ENCODE results near the gene CAPNS2.

CAPNS2 gene

DNA sequence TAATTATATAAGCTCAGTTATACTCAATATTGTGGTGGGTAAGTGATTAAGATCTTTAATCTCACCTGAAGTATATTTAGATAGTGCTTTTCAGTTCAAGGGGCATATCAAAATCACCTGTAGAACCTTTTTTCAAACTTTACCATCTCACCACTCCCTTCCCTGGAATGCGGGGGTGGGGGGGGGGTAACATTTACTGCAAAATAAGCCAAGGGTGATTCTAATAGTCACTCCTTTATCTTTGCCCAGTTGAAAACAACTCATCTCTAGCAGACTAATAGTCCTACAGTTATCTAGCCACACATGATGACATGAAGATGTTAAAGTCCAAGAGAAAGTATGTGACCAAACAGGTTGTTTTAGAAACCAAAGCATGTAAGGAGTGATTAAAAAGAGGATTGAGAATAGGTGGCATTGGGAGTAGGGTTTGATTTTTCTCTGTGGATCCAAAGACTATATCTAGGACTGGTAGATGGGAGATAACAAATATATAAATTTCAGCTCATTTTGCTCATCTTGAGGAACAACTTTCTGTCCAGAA is 36.1 kb upstream of the CAPNS2 start:
- no peak for DNase-seq (ENCODE audit: extremely low spot score)
- ChIA-PET POLR2A (no interaction called here), CTCF (no interaction called here)

DNA sequence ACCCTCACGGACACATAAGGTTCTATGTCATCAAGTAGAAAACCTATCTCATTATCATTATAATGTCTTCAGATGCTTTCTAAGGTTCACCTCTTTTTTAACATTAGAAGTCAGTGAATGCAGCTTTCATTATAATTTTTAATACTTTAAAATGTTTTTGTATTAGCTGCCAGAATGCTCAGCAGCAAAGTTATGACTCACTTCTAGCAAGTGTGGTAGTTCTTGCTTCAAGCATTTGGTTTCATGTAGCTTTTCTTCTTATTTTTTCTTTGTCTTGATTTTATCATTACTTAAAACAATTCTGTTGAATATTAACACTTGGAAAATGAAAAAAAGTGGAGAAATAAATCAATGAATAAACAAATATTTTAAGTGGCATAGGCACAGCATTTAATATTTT is 34.3 kb upstream of the CAPNS2 start:
- TF ChIP-seq FOXA1 (IDR thresholded peaks at IDR 0.05): no peak
- TF ChIP-seq NFRKB (IDR thresholded peaks at IDR 0.05): no peak
- TF ChIP-seq HDGF (IDR thresholded peaks at IDR 0.05; ENCODE audit: borderline replicate concordance): no peak
- TF ChIP-seq ELF4 (IDR thresholded peaks at IDR 0.05): no peak
- TF ChIP-seq FOXM1 (IDR thresholded peaks at IDR 0.05; ENCODE audit: borderline replicate concordance): no peak
- TF ChIP-seq TARDBP (IDR thresholded peaks at IDR 0.05): no peak
- no peak for TF ChIP-seq SUZ12 (IDR thresholded peaks at IDR 0.05)
- TF ChIP-seq, protein P1, sequence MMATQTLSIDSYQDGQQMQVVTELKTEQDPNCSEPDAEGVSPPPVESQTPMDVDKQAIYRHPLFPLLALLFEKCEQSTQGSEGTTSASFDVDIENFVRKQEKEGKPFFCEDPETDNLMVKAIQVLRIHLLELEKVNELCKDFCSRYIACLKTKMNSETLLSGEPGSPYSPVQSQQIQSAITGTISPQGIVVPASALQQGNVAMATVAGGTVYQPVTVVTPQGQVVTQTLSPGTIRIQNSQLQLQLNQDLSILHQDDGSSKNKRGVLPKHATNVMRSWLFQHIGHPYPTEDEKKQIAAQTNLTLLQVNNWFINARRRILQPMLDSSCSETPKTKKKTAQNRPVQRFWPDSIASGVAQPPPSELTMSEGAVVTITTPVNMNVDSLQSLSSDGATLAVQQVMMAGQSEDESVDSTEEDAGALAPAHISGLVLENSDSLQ (IDR thresholded peaks at IDR 0.05): no peak
- no peak for TF ChIP-seq LEF1 (IDR thresholded peaks at IDR 0.05; ENCODE audit: borderline replicate concordance)
- TF ChIP-seq BHLHE40 (IDR thresholded peaks at IDR 0.05; ENCODE audit: borderline replicate concordance): no peak
- TF ChIP-seq SP1 (IDR thresholded peaks at IDR 0.05): no peak
- TF ChIP-seq L3MBTL2 (conservative IDR thresholded peaks at IDR 0.05): no peak
- no peak for DNase-seq (ENCODE audit: extremely low spot score)
- CTCF ChIA-PET: no interaction called here
- POLR2A ChIA-PET: no interaction called here

More for the DNA sequence above, 36.1 kb upstream of the CAPNS2 start:
- TF ChIP-seq FOXM1 (IDR thresholded peaks at IDR 0.05; ENCODE audit: borderline replicate concordance) (no peak), L3MBTL2 (conservative IDR thresholded peaks at IDR 0.05) (no peak), ZNF384 (IDR thresholded peaks at IDR 0.05) (no peak), HDGF (IDR thresholded peaks at IDR 0.05; ENCODE audit: borderline replicate concordance) (no peak), SP1 (IDR thresholded peaks at IDR 0.05) (no peak), FOXK2 (IDR thresholded peaks at IDR 0.05) (no peak)

DNA sequence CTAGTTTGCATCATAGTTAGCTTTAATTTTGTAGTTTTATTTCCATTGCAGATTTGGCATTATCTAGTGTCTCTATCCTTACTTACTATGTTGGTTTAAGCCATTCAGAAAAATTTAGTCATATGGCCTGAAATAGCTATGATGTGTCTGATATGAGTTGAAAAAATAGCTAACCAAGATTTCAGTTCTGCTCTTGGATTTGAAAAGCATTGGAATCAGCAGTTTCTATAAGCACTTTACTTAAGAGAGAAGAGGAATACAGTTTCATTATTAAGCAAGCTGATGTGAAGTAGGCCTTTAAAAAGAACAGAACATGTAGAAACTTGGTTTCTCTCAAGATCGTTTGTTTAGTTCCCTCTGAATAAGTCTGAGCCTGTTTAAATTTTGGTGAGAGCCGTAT is 31.7 kb upstream of the CAPNS2 start:
- ChIA-PET POLR2A (no interaction called here), CTCF (no interaction called here)
- TF ChIP-seq LEF1 (IDR thresholded peaks at IDR 0.05; ENCODE audit: borderline replicate concordance) (no peak), ARNT (IDR thresholded peaks at IDR 0.05) (no peak), SUZ12 (IDR thresholded peaks at IDR 0.05) (no peak), NFRKB (IDR thresholded peaks at IDR 0.05) (no peak), CTBP1 (IDR thresholded peaks at IDR 0.05; ENCODE audit: borderline replicate concordance) (no peak), ELF4 (IDR thresholded peaks at IDR 0.05) (no peak), L3MBTL2 (conservative IDR thresholded peaks at IDR 0.05) (no peak), ZNF384 (IDR thresholded peaks at IDR 0.05) (no peak), BHLHE40 (IDR thresholded peaks at IDR 0.05; ENCODE audit: borderline replicate concordance) (no peak), FOXM1 (IDR thresholded peaks at IDR 0.05; ENCODE audit: borderline replicate concordance) (no peak), SP1 (IDR thresholded peaks at IDR 0.05) (no peak)
- TF ChIP-seq, protein P1 (IDR thresholded peaks at IDR 0.05): no peak
- DNase-seq (ENCODE audit: extremely low spot score): no peak

DNA sequence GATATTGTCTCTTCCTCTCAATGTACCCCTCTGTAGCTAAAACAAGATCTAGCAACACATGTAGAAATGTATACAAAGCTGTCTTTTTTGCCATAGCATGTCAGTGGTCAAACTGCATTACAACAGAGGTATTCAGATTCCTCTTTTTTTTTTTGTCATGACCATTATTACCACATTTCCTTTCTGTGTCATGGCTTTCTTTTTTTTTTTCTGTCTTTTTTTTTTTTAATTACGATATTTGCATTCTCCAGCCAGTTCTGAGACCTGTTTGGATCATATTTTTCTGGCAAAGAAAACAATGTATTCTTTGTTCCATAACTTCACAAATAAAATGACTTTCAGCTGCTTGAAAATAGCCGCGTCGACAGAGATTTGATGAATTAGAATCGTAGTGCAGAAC is 27.4 kb upstream of the CAPNS2 start:
- ChIA-PET CTCF (interaction anchor here (2.1 kb wide), 1 partner anchor 74 kb away, joined by 10 read pairs; no protein-coding TSS in a partner anchor), POLR2A (no interaction called here)
- no peak for DNase-seq (ENCODE audit: extremely low spot score)
- TF ChIP-seq BHLHE40 (IDR thresholded peaks at IDR 0.05; ENCODE audit: borderline replicate concordance) (no peak), FOXK2 (IDR thresholded peaks at IDR 0.05) (no peak), LEF1 (IDR thresholded peaks at IDR 0.05; ENCODE audit: borderline replicate concordance) (no peak), ELF4 (IDR thresholded peaks at IDR 0.05) (no peak), TARDBP (IDR thresholded peaks at IDR 0.05) (no peak), SP1 (IDR thresholded peaks at IDR 0.05) (no peak), NFRKB (IDR thresholded peaks at IDR 0.05) (no peak), ARNT (IDR thresholded peaks at IDR 0.05) (no peak), CTBP1 (IDR thresholded peaks at IDR 0.05; ENCODE audit: borderline replicate concordance) (no peak)

DNA sequence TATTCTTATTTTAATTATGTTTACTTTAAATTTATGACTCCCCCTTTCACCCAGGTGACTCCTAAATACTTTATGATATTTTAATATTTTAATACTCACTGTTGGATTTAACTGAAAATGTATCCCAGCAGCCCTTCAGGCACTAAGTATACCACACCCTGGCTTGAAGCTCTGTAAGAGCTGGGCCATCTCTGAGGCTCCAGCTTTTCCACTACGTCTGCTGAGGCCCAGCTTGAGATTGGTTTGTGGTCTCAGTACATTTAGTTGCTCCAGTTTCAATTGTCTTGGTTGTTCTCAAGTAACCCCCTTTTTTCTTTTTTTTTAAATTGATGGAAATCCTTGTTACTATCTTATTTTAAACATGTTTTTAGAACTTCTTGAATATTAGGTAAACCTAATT is 27.0 kb upstream of the CAPNS2 start:
- no peak for DNase-seq (ENCODE audit: extremely low spot score)
- CTCF ChIA-PET: no interaction called here

DNA sequence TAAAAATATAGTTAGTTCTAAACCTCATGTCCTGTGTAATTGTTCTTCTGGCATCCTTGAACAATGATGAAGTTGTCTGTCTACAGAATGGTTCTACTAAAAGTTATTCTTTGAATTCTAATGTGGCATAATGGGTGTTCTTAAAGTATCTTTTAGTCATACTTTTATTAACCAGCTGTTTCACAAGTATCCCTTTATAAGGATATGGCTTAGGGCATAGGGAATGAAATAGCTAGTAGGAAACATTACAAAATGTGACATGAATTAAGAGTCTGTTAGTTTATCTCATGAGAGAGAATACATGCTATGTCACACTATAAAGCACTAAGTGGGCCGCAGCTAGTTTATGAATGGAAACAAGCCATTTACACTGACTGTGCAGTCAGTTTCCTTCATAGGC is 26.3 kb upstream of the CAPNS2 start:
- CTCF ChIA-PET: no interaction called here
- TF ChIP-seq HDGF (IDR thresholded peaks at IDR 0.05; ENCODE audit: borderline replicate concordance) (no peak), BHLHE40 (IDR thresholded peaks at IDR 0.05; ENCODE audit: borderline replicate concordance) (no peak), FOXA1 (IDR thresholded peaks at IDR 0.05) (no peak), NFRKB (IDR thresholded peaks at IDR 0.05) (no peak), L3MBTL2 (conservative IDR thresholded peaks at IDR 0.05) (no peak), FOXM1 (IDR thresholded peaks at IDR 0.05; ENCODE audit: borderline replicate concordance) (no peak), ELF4 (IDR thresholded peaks at IDR 0.05) (no peak)
- TF ChIP-seq, protein P1 (IDR thresholded peaks at IDR 0.05): no peak
- POLR2A ChIA-PET: no interaction called here
- DNase-seq (ENCODE audit: extremely low spot score): no peak

More for the DNA sequence above, 27.0 kb upstream of the CAPNS2 start:
- TF ChIP-seq SUZ12 (IDR thresholded peaks at IDR 0.05) (no peak), LEF1 (IDR thresholded peaks at IDR 0.05; ENCODE audit: borderline replicate concordance) (no peak), FOXM1 (IDR thresholded peaks at IDR 0.05; ENCODE audit: borderline replicate concordance) (no peak), FOXK2 (IDR thresholded peaks at IDR 0.05) (no peak), CTBP1 (IDR thresholded peaks at IDR 0.05; ENCODE audit: borderline replicate concordance) (no peak)
- POLR2A ChIA-PET: no interaction called here
